ENCODE measurements around the gene WDTC1. TPM values are rescaled to one million over a fixed set of nuclear protein-coding genes. Genes with fewer than 3 reads are reported as not detected.

WDTC1 gene
- total RNA-seq, 1 donor from 2014 or later: 18.2 TPM

GRCh38 chr1:27353166-27353565, 118.7 kb downstream of the WDTC1 start:
- Mint-ChIP-seq H3K27me3 (ENCODE audit: low read depth, unreplicated experiment) (peaks cover 9% of the 10 kb centered on the region), H3K36me3 (ENCODE audit: low read depth, unreplicated experiment) (peaks cover 13% of the 10 kb centered on the region)

GRCh38 chr1:27353629-27354028, 119.2 kb downstream of the WDTC1 start:
- Histone ChIP-seq H3K9me3 (ENCODE audit: insufficient read depth, low read depth, low read length) (no peaks in the 10 kb centered on the region), H4K20me1 (ENCODE audit: insufficient read depth, low read length) (no peaks in the 10 kb centered on the region), H2AFZ (ENCODE audit: low read depth, low read length) (no peak overlapping the region), H3K79me2 (ENCODE audit: insufficient read depth, low read length) (no peaks in the 10 kb centered on the region), H3K4me1 (ENCODE audit: insufficient read depth, low read length) (peaks cover 15% of the 10 kb centered on the region), H3K4me3 (ENCODE audit: insufficient read depth, low read depth, low read length) (no peak overlapping the region), H3K9ac (ENCODE audit: low read length) (no peak overlapping the region), H3K4me2 (ENCODE audit: low read length) (no peak overlapping the region), H3K27ac (ENCODE audit: low read depth, low read length) (no peak overlapping the region), H3K36me3 (ENCODE audit: insufficient read depth, low read length) (peaks cover 3% of the 10 kb centered on the region), H3K27me3 (ENCODE audit: insufficient read depth, low read length) (peaks cover 5% of the 10 kb centered on the region)
- Mint-ChIP-seq H3K4me1 (ENCODE audit: low read depth, unreplicated experiment) (no peaks in the 10 kb centered on the region), H3K9me3 (ENCODE audit: unreplicated experiment) (no peaks in the 10 kb centered on the region), H3K27ac (ENCODE audit: unreplicated experiment) (no peak overlapping the region), H3K36me3 (ENCODE audit: low read depth, unreplicated experiment) (peaks cover 13% of the 10 kb centered on the region), H3K4me3 (ENCODE audit: unreplicated experiment) (no peak overlapping the region), H3K27me3 (ENCODE audit: low read depth, unreplicated experiment) (peaks cover 10% of the 10 kb centered on the region)
- FAIRE-seq (no peak), DNase-seq (ENCODE audit: low read depth) (no peak)
- TF ChIP-seq EZH2 (IDR thresholded peaks at IDR 0.05; ENCODE audit: insufficient read depth, low read length): no peak
- TF ChIP-seq, protein P1, sequence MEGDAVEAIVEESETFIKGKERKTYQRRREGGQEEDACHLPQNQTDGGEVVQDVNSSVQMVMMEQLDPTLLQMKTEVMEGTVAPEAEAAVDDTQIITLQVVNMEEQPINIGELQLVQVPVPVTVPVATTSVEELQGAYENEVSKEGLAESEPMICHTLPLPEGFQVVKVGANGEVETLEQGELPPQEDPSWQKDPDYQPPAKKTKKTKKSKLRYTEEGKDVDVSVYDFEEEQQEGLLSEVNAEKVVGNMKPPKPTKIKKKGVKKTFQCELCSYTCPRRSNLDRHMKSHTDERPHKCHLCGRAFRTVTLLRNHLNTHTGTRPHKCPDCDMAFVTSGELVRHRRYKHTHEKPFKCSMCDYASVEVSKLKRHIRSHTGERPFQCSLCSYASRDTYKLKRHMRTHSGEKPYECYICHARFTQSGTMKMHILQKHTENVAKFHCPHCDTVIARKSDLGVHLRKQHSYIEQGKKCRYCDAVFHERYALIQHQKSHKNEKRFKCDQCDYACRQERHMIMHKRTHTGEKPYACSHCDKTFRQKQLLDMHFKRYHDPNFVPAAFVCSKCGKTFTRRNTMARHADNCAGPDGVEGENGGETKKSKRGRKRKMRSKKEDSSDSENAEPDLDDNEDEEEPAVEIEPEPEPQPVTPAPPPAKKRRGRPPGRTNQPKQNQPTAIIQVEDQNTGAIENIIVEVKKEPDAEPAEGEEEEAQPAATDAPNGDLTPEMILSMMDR (IDR thresholded peaks at IDR 0.05; ENCODE audit: insufficient read depth, low read depth, low read length): no peak

More at GRCh38 chr1:27353166-27353565, 118.7 kb downstream of the WDTC1 start:
- H3K4me3 Mint-ChIP-seq (ENCODE audit: unreplicated experiment): no peak overlapping the region
- H3K27ac ChIP-seq (ENCODE audit: low read depth, low read length): no peak overlapping the region
- H3K9me3 ChIP-seq (ENCODE audit: insufficient read depth, low read depth, low read length): no peaks in the 10 kb centered on the region
- H3K4me3 ChIP-seq (ENCODE audit: insufficient read depth, low read depth, low read length): no peak overlapping the region
- no peaks in the 10 kb centered on the region for H3K9me3 Mint-ChIP-seq (ENCODE audit: unreplicated experiment)
- no peaks in the 10 kb centered on the region for H4K20me1 ChIP-seq (ENCODE audit: insufficient read depth, low read length)
- H3K36me3 ChIP-seq (ENCODE audit: insufficient read depth, low read length): peaks cover 3% of the 10 kb centered on the region
- H3K27ac Mint-ChIP-seq (ENCODE audit: unreplicated experiment): no peak overlapping the region
- no peak overlapping the region for H3K9ac ChIP-seq (ENCODE audit: low read length)
- H3K4me1 Mint-ChIP-seq (ENCODE audit: low read depth, unreplicated experiment): no peaks in the 10 kb centered on the region
- FAIRE-seq (no peak), DNase-seq (ENCODE audit: low read depth) (no peak)
- no peak overlapping the region for H3K4me2 ChIP-seq (ENCODE audit: low read length)
- no peak for TF ChIP-seq EZH2 (IDR thresholded peaks at IDR 0.05; ENCODE audit: insufficient read depth, low read length)
- TF ChIP-seq, protein P1 (IDR thresholded peaks at IDR 0.05; ENCODE audit: insufficient read depth, low read depth, low read length): no peak
- no peak overlapping the region for H2AFZ ChIP-seq (ENCODE audit: low read depth, low read length)
- H3K79me2 ChIP-seq (ENCODE audit: insufficient read depth, low read length): no peaks in the 10 kb centered on the region
- H3K27me3 ChIP-seq (ENCODE audit: insufficient read depth, low read length): peaks cover 5% of the 10 kb centered on the region
- peaks cover 15% of the 10 kb centered on the region for H3K4me1 ChIP-seq (ENCODE audit: insufficient read depth, low read length)

GRCh38 chr1:27355683-27356082, 121.3 kb downstream of the WDTC1 start:
- Mint-ChIP-seq H3K27ac (ENCODE audit: unreplicated experiment) (no peak overlapping the region), H3K4me3 (ENCODE audit: unreplicated experiment) (no peak overlapping the region), H3K27me3 (ENCODE audit: low read depth, unreplicated experiment) (peaks cover 25% of the 10 kb centered on the region), H3K4me1 (ENCODE audit: low read depth, unreplicated experiment) (no peaks in the 10 kb centered on the region), H3K36me3 (ENCODE audit: low read depth, unreplicated experiment) (peaks cover 23% of the 10 kb centered on the region), H3K9me3 (ENCODE audit: unreplicated experiment) (no peaks in the 10 kb centered on the region)
- no peak for TF ChIP-seq EZH2 (IDR thresholded peaks at IDR 0.05; ENCODE audit: insufficient read depth, low read length)
- TF ChIP-seq, protein P1 (IDR thresholded peaks at IDR 0.05; ENCODE audit: insufficient read depth, low read depth, low read length): no peak
- Histone ChIP-seq H3K9ac (ENCODE audit: low read length) (no peak overlapping the region), H3K79me2 (ENCODE audit: insufficient read depth, low read length) (no peaks in the 10 kb centered on the region), H3K4me1 (ENCODE audit: insufficient read depth, low read length) (peaks cover 5% of the 10 kb centered on the region), H3K4me2 (ENCODE audit: low read length) (no peak overlapping the region), H2AFZ (ENCODE audit: low read depth, low read length) (no peak overlapping the region), H3K27me3 (ENCODE audit: insufficient read depth, low read length) (no peaks in the 10 kb centered on the region), H3K27ac (ENCODE audit: low read depth, low read length) (no peak overlapping the region), H3K4me3 (ENCODE audit: insufficient read depth, low read depth, low read length) (no peak overlapping the region), H3K36me3 (ENCODE audit: insufficient read depth, low read length) (peaks cover 3% of the 10 kb centered on the region), H4K20me1 (ENCODE audit: insufficient read depth, low read length) (no peaks in the 10 kb centered on the region), H3K9me3 (ENCODE audit: insufficient read depth, low read depth, low read length) (no peaks in the 10 kb centered on the region)
- no peak for DNase-seq (ENCODE audit: low read depth)
- no peak for FAIRE-seq
